ENCODE measurements around the gene NATD1. TPM values are rescaled to one million over a fixed set of nuclear protein-coding genes. Genes with fewer than 3 reads are reported as not detected.

NATD1 gene
- total RNA-seq, 5 donors from 2014 or later (not counting 1 experiment from before 2014, with no cell fraction given), result 7.2 to 11.1 (median 9.6) TPM

DNA sequence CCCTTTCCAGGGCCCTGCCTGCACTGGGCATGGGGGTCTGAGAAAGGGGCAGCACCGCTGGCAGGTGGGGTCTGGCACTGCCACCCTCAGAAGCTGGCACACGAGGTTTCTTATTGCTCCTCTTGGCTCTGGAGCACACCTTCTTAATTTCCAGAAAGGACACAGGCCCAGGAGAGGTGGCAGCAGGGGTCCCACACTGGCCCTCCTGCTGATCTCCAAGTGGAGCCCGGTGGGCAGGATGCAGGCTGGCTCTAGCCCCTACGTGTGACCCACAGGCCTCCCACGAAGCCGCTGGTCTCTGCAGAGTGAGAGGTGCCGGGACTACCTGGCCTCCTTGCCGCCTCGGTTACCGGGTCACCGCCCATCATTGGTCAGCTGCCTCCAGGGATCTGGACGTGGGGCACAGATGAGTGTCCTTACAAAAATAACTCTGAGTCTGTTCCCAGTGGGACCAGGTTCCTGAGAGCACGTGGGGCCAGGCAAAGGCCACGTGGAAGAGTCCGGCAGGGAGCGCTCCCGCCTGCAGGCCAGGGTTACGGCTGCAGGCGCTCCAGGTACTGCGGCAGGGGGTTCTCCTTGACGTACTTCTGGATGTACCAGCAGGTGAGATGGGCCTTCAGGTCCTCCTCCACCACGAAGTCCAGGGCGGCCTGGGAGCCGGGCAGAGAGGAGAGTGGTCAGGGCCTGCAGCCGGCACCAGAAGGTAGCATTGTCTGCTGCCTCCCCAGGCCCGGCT lies 10.3 kb downstream of the NATD1 start:
- Histone ChIP-seq H3K27ac (ENCODE audit: low read length) (no peak overlapping the region), H3K27me3 (replicated peaks in 1 of 2; ENCODE audit: control insufficient read depth in 2 of 2, extremely low read depth in 1 of 2, insufficient read depth in 2 of 2, low read length in 1 of 2) (peaks cover 0 to 3% of the 10 kb centered on the region in 2 experiments), H3K36me3 (ENCODE audit: control insufficient read depth in 2 of 2, extremely low read depth in 1 of 2, insufficient read depth in 1 of 2, low read length in 1 of 2) (peaks cover 3 to 4% of the 10 kb centered on the region in 2 donors), H3K4me3 (ENCODE audit: control insufficient read depth in 1 of 2, extremely low read depth in 1 of 2, low read length in 1 of 2) (no peak overlapping the region), H3K4me1 (ENCODE audit: control insufficient read depth in 1 of 2, extremely low read depth in 1 of 2, insufficient read depth in 2 of 2, low read length in 2 of 2) (peaks cover 0 to 7% of the 10 kb centered on the region in 2 experiments), H3K9me3 (no peaks in the 10 kb centered on the region)
- H3K9me3 Mint-ChIP-seq, result no peaks in the 10 kb centered on the region
- WGBS (ENCODE audit: insufficient coverage), result 87% methylated on average over 22 of the region's 26 CpGs
- CTCF ChIA-PET, result no interaction called here
- H3K27me3 Mint-ChIP-seq, result no peaks in the 10 kb centered on the region
- ATAC-seq (replicated peaks in 1 of 4) (no peak), DNase-seq (no peak)
- POLR2A ChIA-PET, result no interaction called here
- H3K36me3 Mint-ChIP-seq, result peaks cover 4% of the 10 kb centered on the region
- H3K4me3 Mint-ChIP-seq, result no peak overlapping the region
- no peak overlapping the region for H3K27ac Mint-ChIP-seq
- H3K4me1 Mint-ChIP-seq, result peaks cover 10 to 16% (median 10%) of the 10 kb centered on the region in 3 donors

DNA sequence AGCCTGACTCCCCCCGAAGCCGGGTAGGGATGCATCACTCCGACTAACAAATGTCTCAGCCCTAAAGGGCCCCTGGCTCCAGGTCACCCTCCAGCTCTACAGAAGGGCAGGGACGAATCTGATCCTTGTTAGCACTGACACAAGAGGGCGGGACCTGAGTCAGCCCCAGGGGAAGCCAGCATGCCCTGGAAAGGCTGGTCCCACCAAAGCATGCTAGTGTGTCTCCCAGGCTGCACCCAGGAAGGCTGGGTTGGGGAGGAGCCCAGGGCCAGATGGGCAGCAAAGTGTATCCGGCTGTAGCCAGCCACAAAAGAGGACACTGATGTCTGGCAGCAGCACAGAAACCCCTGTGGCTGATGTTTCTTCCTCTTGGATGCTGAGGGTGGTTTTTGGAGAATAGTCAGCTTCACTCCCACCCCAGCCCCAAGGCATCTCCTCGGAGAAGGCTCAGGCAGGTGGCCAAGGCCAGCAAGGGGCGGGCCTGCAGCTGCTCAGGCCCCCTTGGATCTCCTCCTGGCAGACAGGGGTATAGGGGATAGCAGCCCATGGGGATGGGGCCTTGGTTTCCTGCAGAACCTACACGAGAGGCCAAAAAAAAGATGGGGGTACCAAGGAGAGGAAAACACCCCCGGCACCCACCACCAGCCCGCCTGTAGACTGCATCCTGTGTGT lies 11.0 kb downstream of the NATD1 start:
- no peaks in the 10 kb centered on the region for H3K9me3 Mint-ChIP-seq
- Histone ChIP-seq H3K27me3 (replicated peaks in 1 of 2; ENCODE audit: control insufficient read depth in 2 of 2, extremely low read depth in 1 of 2, insufficient read depth in 2 of 2, low read length in 1 of 2) (peaks cover 0 to 3% of the 10 kb centered on the region in 2 experiments), H3K27ac (ENCODE audit: low read length) (no peak overlapping the region), H3K9me3 (no peaks in the 10 kb centered on the region), H3K4me3 (ENCODE audit: control insufficient read depth in 1 of 2, extremely low read depth in 1 of 2, low read length in 1 of 2) (no peak overlapping the region), H3K36me3 (ENCODE audit: control insufficient read depth in 2 of 2, extremely low read depth in 1 of 2, insufficient read depth in 1 of 2, low read length in 1 of 2) (peaks cover 3 to 4% of the 10 kb centered on the region in 2 donors), H3K4me1 (ENCODE audit: control insufficient read depth in 1 of 2, extremely low read depth in 1 of 2, insufficient read depth in 2 of 2, low read length in 2 of 2) (peaks cover 0 to 7% of the 10 kb centered on the region in 2 experiments)
- no peak overlapping the region for H3K27ac Mint-ChIP-seq
- no peak for ATAC-seq (replicated peaks in 1 of 4)
- H3K4me3 Mint-ChIP-seq, result no peak overlapping the region
- H3K27me3 Mint-ChIP-seq, result no peaks in the 10 kb centered on the region
- DNase-seq, result no peak
- peaks cover 10 to 11% (median 10%) of the 10 kb centered on the region in 3 donors for H3K4me1 Mint-ChIP-seq
- POLR2A ChIA-PET, result no interaction called here
- CTCF ChIA-PET, result no interaction called here
- H3K36me3 Mint-ChIP-seq, result no peaks in the 10 kb centered on the region
- WGBS (ENCODE audit: insufficient coverage), result 92% methylated on average over 6 of the region's 11 CpGs

DNA sequence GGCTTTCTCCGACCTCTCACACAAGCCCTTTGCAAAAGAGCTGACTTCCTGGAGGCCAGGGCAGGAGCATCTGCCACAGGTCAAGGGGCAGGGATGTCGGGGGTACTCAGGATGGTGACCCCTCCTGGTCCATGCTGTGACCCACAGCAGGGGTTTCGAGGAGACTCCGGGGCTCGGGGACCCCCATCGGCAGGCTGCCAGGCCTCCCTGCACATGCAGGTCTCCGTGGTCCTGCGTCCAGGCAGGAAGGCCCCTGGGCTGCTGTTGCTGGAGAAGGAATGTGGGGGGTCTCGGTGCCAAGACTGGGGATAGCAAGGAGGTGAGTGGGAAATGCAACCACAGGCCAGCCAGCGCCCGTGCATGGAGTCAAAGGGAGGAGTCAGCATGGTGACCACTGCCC lies 11.6 kb downstream of the NATD1 start:
- Mint-ChIP-seq H3K4me3 (no peak overlapping the region), H3K9me3 (no peaks in the 10 kb centered on the region), H3K27ac (no peak overlapping the region), H3K36me3 (no peaks in the 10 kb centered on the region), H3K4me1 (peaks cover 10 to 11% (median 10%) of the 10 kb centered on the region in 3 donors), H3K27me3 (no peaks in the 10 kb centered on the region)
- H3K36me3 ChIP-seq (ENCODE audit: control insufficient read depth in 2 of 2, extremely low read depth in 1 of 2, insufficient read depth in 1 of 2, low read length in 1 of 2), result peaks cover 3 to 4% of the 10 kb centered on the region in 2 donors
- 91% methylated on average over 10 of the region's 11 CpGs for WGBS (ENCODE audit: insufficient coverage)
- peaks cover 0 to 7% of the 10 kb centered on the region in 2 experiments for H3K4me1 ChIP-seq (ENCODE audit: control insufficient read depth in 1 of 2, extremely low read depth in 1 of 2, insufficient read depth in 2 of 2, low read length in 2 of 2)
- ChIA-PET POLR2A (no interaction called here), CTCF (no interaction called here)
- no peak overlapping the region for H3K27ac ChIP-seq (ENCODE audit: low read length)
- H3K9me3 ChIP-seq, result no peaks in the 10 kb centered on the region
- DNase-seq (no peak), ATAC-seq (replicated peaks in 1 of 4) (no peak)
- peaks cover 0 to 3% of the 10 kb centered on the region in 2 experiments for H3K27me3 ChIP-seq (replicated peaks in 1 of 2; ENCODE audit: control insufficient read depth in 2 of 2, extremely low read depth in 1 of 2, insufficient read depth in 2 of 2, low read length in 1 of 2)
- no peak overlapping the region for H3K4me3 ChIP-seq (ENCODE audit: control insufficient read depth in 1 of 2, extremely low read depth in 1 of 2, low read length in 1 of 2)

DNA sequence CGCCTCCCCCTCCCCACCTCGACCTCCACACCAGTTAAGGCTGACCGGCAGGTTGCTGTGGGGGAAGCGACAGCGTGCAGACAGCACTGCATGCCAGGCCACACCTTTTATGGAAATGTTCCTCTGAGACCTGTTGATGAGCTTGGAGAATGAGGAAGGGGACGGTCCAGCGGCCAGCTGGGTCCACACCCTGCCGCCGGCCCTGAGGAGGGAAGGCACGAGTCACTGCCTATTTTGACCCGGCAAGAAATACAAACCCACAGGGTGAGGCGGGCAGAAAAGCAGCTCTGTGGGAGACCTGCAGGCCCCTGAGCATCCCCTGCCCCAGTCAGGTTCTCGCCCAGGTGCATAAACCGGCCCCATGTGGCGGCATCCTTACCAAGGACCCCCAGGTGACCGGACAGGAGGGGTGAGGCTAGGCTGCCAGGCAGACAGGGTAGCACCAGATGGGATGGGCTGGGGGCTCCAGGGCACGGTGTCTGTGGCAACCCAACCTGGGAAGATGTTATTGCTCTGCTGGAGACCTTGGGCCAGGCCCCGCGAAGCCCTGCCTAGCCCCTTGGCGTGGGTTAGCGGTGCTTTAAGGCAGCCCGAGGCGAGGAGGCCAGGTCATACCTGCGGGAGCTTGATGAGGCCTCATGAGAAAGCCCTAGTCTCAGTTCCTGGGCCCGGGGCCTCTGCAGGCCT lies 12.7 kb downstream of the NATD1 start:
- DNase-seq (no peak), ATAC-seq (replicated peaks in 1 of 4) (no peak)
- Histone ChIP-seq H3K9me3 (no peaks in the 10 kb centered on the region), H3K4me3 (ENCODE audit: control insufficient read depth in 1 of 2, extremely low read depth in 1 of 2, low read length in 1 of 2) (no peak overlapping the region), H3K27me3 (replicated peaks in 1 of 2; ENCODE audit: control insufficient read depth in 2 of 2, extremely low read depth in 1 of 2, insufficient read depth in 2 of 2, low read length in 1 of 2) (peaks cover 0 to 3% of the 10 kb centered on the region in 2 experiments), H3K36me3 (ENCODE audit: control insufficient read depth in 2 of 2, extremely low read depth in 1 of 2, insufficient read depth in 1 of 2, low read length in 1 of 2) (peaks cover 3 to 4% of the 10 kb centered on the region in 2 donors), H3K4me1 (ENCODE audit: control insufficient read depth in 1 of 2, extremely low read depth in 1 of 2, insufficient read depth in 2 of 2, low read length in 2 of 2) (peaks cover 0 to 3% of the 10 kb centered on the region in 2 experiments), H3K27ac (ENCODE audit: low read length) (no peak overlapping the region)
- H3K9me3 Mint-ChIP-seq, result no peaks in the 10 kb centered on the region
- peaks cover 4 to 7% (median 6%) of the 10 kb centered on the region in 3 donors for H3K4me1 Mint-ChIP-seq
- ChIA-PET CTCF (no interaction called here), POLR2A (interaction anchor here in 1 of 2 donors (0.6 kb wide), 1 partner anchor 12 kb away, joined by 3 read pairs; no protein-coding TSS in a partner anchor)
- H3K27ac Mint-ChIP-seq, result no peak overlapping the region
- 85% methylated on average over 13 of the region's 25 CpGs for WGBS (ENCODE audit: insufficient coverage)
- H3K4me3 Mint-ChIP-seq, result no peak overlapping the region
- no peaks in the 10 kb centered on the region for H3K27me3 Mint-ChIP-seq
- H3K36me3 Mint-ChIP-seq, result no peaks in the 10 kb centered on the region

DNA sequence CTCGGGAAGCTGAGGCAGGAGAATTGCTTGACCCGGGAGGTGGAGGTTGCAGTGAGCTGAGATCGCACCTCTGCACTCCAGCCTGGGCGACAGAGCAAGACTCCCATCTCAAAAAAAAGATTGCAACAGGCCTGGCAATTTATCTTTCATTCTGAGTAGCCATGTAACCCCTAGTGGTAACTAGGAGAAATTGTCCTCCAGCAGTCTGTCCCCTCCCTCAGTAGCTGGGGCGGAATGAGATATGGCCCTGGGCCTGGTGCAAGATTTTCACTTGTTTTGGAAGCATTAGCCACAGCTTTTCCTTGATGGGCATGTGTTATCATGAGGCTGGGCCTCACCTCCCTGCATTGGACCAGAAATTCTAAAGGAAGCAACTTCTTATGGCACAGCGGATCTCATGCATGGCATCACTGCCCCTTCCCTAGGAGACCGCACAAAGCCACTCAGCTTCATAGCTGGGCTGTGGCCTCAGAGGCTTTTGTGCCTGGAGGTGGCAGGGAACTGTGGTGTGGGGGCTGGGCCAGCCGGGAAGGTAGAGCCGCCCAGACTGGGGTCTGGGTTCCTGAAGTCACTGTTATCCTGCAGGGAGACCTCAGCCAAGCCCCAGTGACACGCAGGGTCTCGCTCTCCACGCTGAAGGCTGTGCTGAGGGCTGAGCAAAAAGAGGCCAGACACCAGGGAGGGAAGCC lies 13.4 kb downstream of the NATD1 start:
- peaks cover 2 to 4% (median 2%) of the 10 kb centered on the region in 3 donors for H3K4me1 Mint-ChIP-seq
- H3K27me3 ChIP-seq (replicated peaks in 1 of 2; ENCODE audit: control insufficient read depth in 2 of 2, extremely low read depth in 1 of 2, insufficient read depth in 2 of 2, low read length in 1 of 2), result peaks cover 0 to 3% of the 10 kb centered on the region in 2 experiments
- H3K4me1 ChIP-seq (ENCODE audit: control insufficient read depth in 1 of 2, extremely low read depth in 1 of 2, insufficient read depth in 2 of 2, low read length in 2 of 2), result no peaks in the 10 kb centered on the region
- H3K27ac Mint-ChIP-seq, result no peak overlapping the region
- H3K27me3 Mint-ChIP-seq, result no peaks in the 10 kb centered on the region
- no peaks in the 10 kb centered on the region for H3K36me3 Mint-ChIP-seq
- no peak overlapping the region for H3K4me3 Mint-ChIP-seq
- ChIA-PET POLR2A (interaction anchor here in 1 of 2 donors (0.7 kb wide), 1 partner anchor 133 kb away, joined by 3 read pairs; no protein-coding TSS in a partner anchor), CTCF (no interaction called here)
- no peaks in the 10 kb centered on the region for H3K9me3 Mint-ChIP-seq
- no peak overlapping the region for H3K4me3 ChIP-seq (ENCODE audit: control insufficient read depth in 1 of 2, extremely low read depth in 1 of 2, low read length in 1 of 2)
- H3K27ac ChIP-seq (ENCODE audit: low read length), result no peak overlapping the region
- WGBS (ENCODE audit: insufficient coverage), result 91% methylated on average over 8 of the region's 12 CpGs
- peaks cover 3 to 4% of the 10 kb centered on the region in 2 donors for H3K36me3 ChIP-seq (ENCODE audit: control insufficient read depth in 2 of 2, extremely low read depth in 1 of 2, insufficient read depth in 1 of 2, low read length in 1 of 2)
- H3K9me3 ChIP-seq, result no peaks in the 10 kb centered on the region
- ATAC-seq (replicated peaks in 1 of 4) (peak in 2 of 4 experiments; percentile 35 to 40), DNase-seq (no peak)

DNA sequence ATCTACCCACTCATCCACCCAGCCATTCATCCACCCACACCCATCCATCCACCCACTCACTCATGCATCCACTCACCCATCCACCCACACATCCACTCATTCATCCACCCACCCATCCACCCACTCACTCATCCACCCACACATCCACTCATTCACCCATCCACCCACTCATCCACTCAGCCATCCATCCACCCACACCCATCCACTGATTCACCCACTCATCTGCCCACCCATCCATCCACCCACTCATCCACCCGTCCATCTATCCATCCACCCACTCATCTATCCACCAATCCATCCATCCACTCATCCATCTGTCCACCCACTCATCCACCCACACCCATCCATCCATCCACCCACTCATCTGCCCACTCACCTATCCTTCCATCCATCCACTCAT lies 17.3 kb downstream of the NATD1 start:
- no peak for DNase-seq
- Mint-ChIP-seq H3K4me1 (peaks cover 0 to 3% (median 0%) of the 10 kb centered on the region in 3 donors), H3K36me3 (peaks cover 3% of the 10 kb centered on the region), H3K27ac (no peak overlapping the region), H3K27me3 (no peaks in the 10 kb centered on the region), H3K9me3 (peaks cover 6 to 15% (median 9%) of the 10 kb centered on the region in 3 donors), H3K4me3 (no peak overlapping the region)
- Histone ChIP-seq H3K27me3 (replicated peaks in 1 of 2; ENCODE audit: control insufficient read depth in 2 of 2, extremely low read depth in 1 of 2, insufficient read depth in 2 of 2, low read length in 1 of 2) (peaks cover 0 to 3% of the 10 kb centered on the region in 2 experiments), H3K9me3 (peaks cover 2% of the 10 kb centered on the region), H3K4me1 (ENCODE audit: control insufficient read depth in 1 of 2, extremely low read depth in 1 of 2, insufficient read depth in 2 of 2, low read length in 2 of 2) (no peaks in the 10 kb centered on the region), H3K27ac (ENCODE audit: low read length) (no peak overlapping the region), H3K4me3 (ENCODE audit: control insufficient read depth in 1 of 2, extremely low read depth in 1 of 2, low read length in 1 of 2) (no peak overlapping the region), H3K36me3 (ENCODE audit: control insufficient read depth in 2 of 2, extremely low read depth in 1 of 2, insufficient read depth in 1 of 2, low read length in 1 of 2) (no peaks in the 10 kb centered on the region)
- WGBS (ENCODE audit: insufficient coverage), result 67% methylated on average over 1 of the region's 1 CpG
- no peak for ATAC-seq (replicated peaks in 1 of 4)
- CTCF ChIA-PET, result no interaction called here
- POLR2A ChIA-PET, result no interaction called here

Measured in T-cell (primary cell).